Endothelial cell of umbilical vein (primary cell): ENCODE measurements around the gene NAV2. TPM values are rescaled to one million over a fixed set of nuclear protein-coding genes. Genes with fewer than 3 reads are reported as not detected.

ENCODE experiments used
- BruUV-seq: library from RNA; stranded (reverse); fragments of 400-500 nt; replicated peaks from 2 replicates; lab custom pipeline; 2021; lab: Mats Ljungman, UMichigan
- CTCF ChIA-PET: fragments of 300-600, 350-600 bp; sonication (Branson Sonifier 250); formaldehyde crosslinking; loops from one replicate; lab custom pipeline; 2021; ENCODE audit warnings: antibody characterized with exemption, inconsistent platforms; lab: Charles Lee
- POLR2A ChIA-PET: fragments of 300-600, 350-600 bp; sonication (Branson Sonifier 250); formaldehyde crosslinking; loops from one replicate; lab custom pipeline; 2021; ENCODE audit warnings: antibody characterized with exemption, inconsistent platforms; lab: Charles Lee
- DNase-seq: peaks from one replicate; pipeline ENCODE4 v3.0.0-alpha.2; 2011; ENCODE audit warnings: low read depth, low spot score
- FAIRE-seq: peaks from 2 replicates; lab custom pipeline; 2011; peaks lifted over from hg19 to GRCh38; lab: Jason Lieb, UNC
- H2AFZ ChIP-seq: 2 replicates; pipeline ENCODE4 v1.6.0; 2012; ENCODE audit warnings: low read depth, low read length, control low read depth, inconsistent platforms
- H3K27ac ChIP-seq: 2 replicates; pipeline ENCODE4 v1.5.1; 2011; ENCODE audit warnings: low read depth, mild to moderate bottlenecking, control low read depth, low read length, moderate library complexity; ENCODE audit not compliant: insufficient read depth
- H3K27me3 ChIP-seq, 2 experiments: 2 replicates each; pipeline versions ENCODE4 v1.6.0 to v1.6.1; 2011; ENCODE audit warnings: low read length in 2 of 2, mixed read lengths in 1 of 2; ENCODE audit not compliant: control insufficient read depth in 2 of 2, insufficient read depth in 2 of 2
- H3K36me3 ChIP-seq, 2 experiments: 2 replicates in 1 of 2; 3 replicates in 1 of 2; pipeline ENCODE4 v1.5.1; 2011; ENCODE audit warnings: low read length in 2 of 2, mild to moderate bottlenecking in 1 of 2, moderate library complexity in 1 of 2; ENCODE audit not compliant: control insufficient read depth in 2 of 2, insufficient read depth in 2 of 2; ENCODE audit errors: extremely low read depth in 1 of 2
- H3K4me1 ChIP-seq: 3 replicates; pipeline ENCODE4 v1.5.1; 2011; ENCODE audit warnings: mild to moderate bottlenecking, low read length; ENCODE audit not compliant: control insufficient read depth, insufficient read depth; ENCODE audit errors: extremely low read depth
- H3K4me2 ChIP-seq: 2 replicates; pipeline ENCODE4 v1.6.1; 2011; ENCODE audit warnings: low read length, control low read depth, mixed read lengths; ENCODE audit not compliant: insufficient read depth
- H3K4me3 ChIP-seq, 3 experiments: fragments of 200-600 bp in 1 of 3; sonication (generic), shearing (Covaris generic) in 1 of 3; replicated peaks in 1 of 3; 2 replicates each; pipeline ENCODE4 v1.5.1; 2011 to 2016; ENCODE audit warnings: control low read depth in 3 of 3, low read length in 3 of 3, mild to moderate bottlenecking in 2 of 3, inconsistent platforms in 1 of 3, low read depth in 1 of 3, moderate library complexity in 1 of 3; ENCODE audit not compliant: insufficient read depth in 1 of 3
- H3K79me2 ChIP-seq: 2 replicates; pipeline ENCODE4 v1.6.0; 2012; ENCODE audit warnings: low read length, inconsistent platforms; ENCODE audit not compliant: control insufficient read depth, insufficient read depth
- H3K9ac ChIP-seq: replicated peaks from 2 replicates; pipeline ENCODE3; 2011; ENCODE audit warnings: low read length, control low read depth; ENCODE audit not compliant: insufficient read depth; ENCODE audit errors: extremely low read depth
- H3K9me1 ChIP-seq: replicated peaks from 3 replicates; pipeline ENCODE4 v1.6.0; 2011; ENCODE audit warnings: mild to moderate bottlenecking, low read length; ENCODE audit not compliant: control insufficient read depth, insufficient read depth; ENCODE audit errors: extremely low read depth
- H3K9me3 ChIP-seq: replicated peaks from 2 replicates; pipeline ENCODE4 v1.5.1; 2012; ENCODE audit warnings: low read length, inconsistent platforms; ENCODE audit not compliant: control insufficient read depth, insufficient read depth
- H4K20me1 ChIP-seq: replicated peaks from 2 replicates; pipeline ENCODE3; 2011; ENCODE audit warnings: mild to moderate bottlenecking, low read length; ENCODE audit not compliant: control insufficient read depth, insufficient read depth; ENCODE audit errors: extremely low read depth
- GATA2 ChIP-seq: IDR thresholded peaks from 2 replicates; pipeline ENCODE4 v1.7.0; 2011; ENCODE audit warnings: low read depth, mild to moderate bottlenecking, moderate library complexity, mixed read lengths, low read length; ENCODE audit not compliant: insufficient read length, insufficient read depth
- JUN ChIP-seq: IDR thresholded peaks from 2 replicates; pipeline ENCODE4 v1.6.1; 2011; ENCODE audit warnings: borderline replicate concordance, low read depth; ENCODE audit not compliant: insufficient read length, insufficient read depth
- MYC ChIP-seq: IDR thresholded peaks from one replicate; pipeline ENCODE4 v1.6.1; 2011; ENCODE audit warnings: mild to moderate bottlenecking, low read depth, low read length
- POLR2A ChIP-seq: IDR thresholded peaks from 2 replicates; pipeline ENCODE4 v1.6.1; 2012; ENCODE audit warnings: low read depth, mild to moderate bottlenecking, control low read depth, low read length
- dilution Hi-C: fragments of 300-500 bp; cut with MboI; formaldehyde crosslinking; loops from one replicate; pipeline ENCODE4 v1.15.0; 2019; ENCODE audit warnings: low sequenced_read_pairs; ENCODE audit not compliant: extremely low pct_ligation_motif_present
- intact Hi-C: fragments of 100-400 bp; cut with micrococcal nuclease; formaldehyde crosslinking; loops from one replicate; pipeline ENCODE4 v1.10.0; 2022
- polyA plus RNA-seq, 4 experiments: library from polyadenylated mRNA; depleted of rRNA in 3 of 4; stranded (reverse) in 3 of 4; unstranded in 1 of 4; fragments of >200 nt; gene quantifications; 2 replicates each; pipeline versions ENCODE4 v1.2.1 to v1.2.3, GENCODE V29; 2011 to 2012; ENCODE audit warnings: missing spikeins in 1 of 4
- total RNA-seq: library from RNA; stranded (reverse); gene quantifications from 2 replicates; pipeline ENCODE4 v1.2.3, GENCODE V29; 2021

NAV2 gene
- total and polyA plus RNA-seq, 2 donors (not counting 3 experiments of a cell fraction or from before 2014, with no cell fraction given): 10.9 to 68.0 TPM

- no peak overlapping the region for H3K4me3 ChIP-seq
- BruUV-seq: no TSS peak
- H3K4me1 ChIP-seq: no peaks in the 10 kb centered on the region
- no peak overlapping the region for H3K4me2 ChIP-seq
- H3K9me1 ChIP-seq: no peaks in the 10 kb centered on the region
- dilution Hi-C loops: no loop called here
- intact Hi-C loops: no loop called here
- no peaks in the 10 kb centered on the region for H4K20me1 ChIP-seq
- no peaks in the 10 kb centered on the region for H3K9me3 ChIP-seq
- ChIA-PET POLR2A (no interaction called here), CTCF (interaction anchor here (0.7 to 3.7 kb wide), 2 partner anchors 14 to 193 kb away, joined by 3 to 16 read pairs; no protein-coding TSS in a partner anchor)
- TF ChIP-seq JUN (no peak), GATA2 (no peak)
- no peak overlapping the region for H3K27ac ChIP-seq
- no peaks in the 10 kb centered on the region for H3K36me3 ChIP-seq
- H3K9ac ChIP-seq: no peak overlapping the region
- FAIRE-seq (peak; percentile 43), DNase-seq (peak; percentile 46)
- no peaks in the 10 kb centered on the region for H3K27me3 ChIP-seq
- no peak overlapping the region for H2AFZ ChIP-seq
- H3K79me2 ChIP-seq: peaks cover 76% of the 10 kb centered on the region
These were observed 44.2 kb downstream of the NAV2 start for GRCh38 chr11:19756675-19757475.

DNA sequence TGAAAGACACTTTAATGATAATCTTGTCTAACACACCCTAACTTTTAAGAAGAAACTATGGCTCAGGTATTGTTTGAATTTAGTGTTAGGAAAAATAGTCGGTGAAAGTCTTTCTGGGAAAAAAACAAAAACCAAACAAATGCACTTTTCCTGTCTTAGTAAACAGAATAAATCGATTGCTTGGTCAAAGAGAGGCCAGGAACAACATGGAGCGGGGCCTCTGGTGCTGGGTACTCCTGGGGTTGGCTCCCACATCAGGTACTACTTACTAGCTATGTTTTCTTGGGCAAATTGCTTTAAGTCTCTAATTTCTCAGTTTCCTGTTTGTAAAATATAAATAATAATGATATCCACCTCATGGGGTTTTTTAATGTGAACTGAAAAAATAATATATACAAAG lies 46.8 kb downstream of the NAV2 start:
- no peaks in the 10 kb centered on the region for H3K9me1 ChIP-seq
- no peak for FAIRE-seq
- peaks cover 3% of the 10 kb centered on the region for H3K4me1 ChIP-seq
- no TSS peak for BruUV-seq
- POLR2A ChIA-PET: no interaction called here
- no peaks in the 10 kb centered on the region for H3K36me3 ChIP-seq
- no peaks in the 10 kb centered on the region for H4K20me1 ChIP-seq
- DNase-seq: no peak
- no peak overlapping the region for H3K9ac ChIP-seq
- H3K9me3 ChIP-seq: no peaks in the 10 kb centered on the region
- no peak overlapping the region for H3K4me2 ChIP-seq
- H3K79me2 ChIP-seq: peaks cover 66% of the 10 kb centered on the region
- H3K27me3 ChIP-seq: no peaks in the 10 kb centered on the region
- intact Hi-C loops: no loop called here
- CTCF ChIA-PET: interaction anchor here (0.8 to 1.0 kb wide), 2 partner anchors 42 to 66 kb away, joined by 3 read pairs; no protein-coding TSS in a partner anchor
- no peak overlapping the region for H2AFZ ChIP-seq
- TF ChIP-seq POLR2A: no peak
- TF ChIP-seq MYC: no peak
- H3K4me3 ChIP-seq: no peak overlapping the region
- no peak overlapping the region for H3K27ac ChIP-seq
- dilution Hi-C loops: no loop called here
